Smooth muscle cell (in vitro differentiated cells): ENCODE measurements around the gene DYNC2LI1. TPM values are rescaled to one million over a fixed set of nuclear protein-coding genes. Genes with fewer than 3 reads are reported as not detected.

Experiments
- DNase-seq: peaks from one replicate; lab custom pipeline; 2025; ENCODE audit not compliant: unreplicated experiment; lab: John Stamatoyannopoulos, UW
- H2AFZ ChIP-seq: fragments of 200-600 bp; sonication (generic); 2 replicates; pipeline ENCODE4 v1.6.0; 2016; ENCODE audit warnings: antibody characterized with exemption, low read depth, mild to moderate bottlenecking
- H3F3A ChIP-seq: fragments of 200-600 bp; sonication (generic); 2 replicates; pipeline ENCODE4 v1.6.0; 2017; ENCODE audit warnings: antibody characterized with exemption, low read depth
- H3K27ac ChIP-seq: fragments of 200-600 bp; sonication (generic); 2 replicates; pipeline ENCODE4 v1.5.1; 2016; ENCODE audit warnings: low read depth, mild to moderate bottlenecking
- H3K27me3 ChIP-seq: fragments of 200-600 bp; sonication (generic); 2 replicates; pipeline ENCODE4 v1.6.1; 2016; ENCODE audit warnings: low read depth, mild to moderate bottlenecking
- H3K36me3 ChIP-seq: fragments of 200-600 bp; sonication (generic); 2 replicates; pipeline ENCODE4 v1.5.1; 2016; ENCODE audit warnings: low read depth
- H3K4me1 ChIP-seq: fragments of 200-600 bp; sonication (generic); 2 replicates; pipeline ENCODE4 v1.5.1; 2016; ENCODE audit warnings: low read depth
- H3K4me2 ChIP-seq: fragments of 200-600 bp; sonication (generic); 2 replicates; pipeline ENCODE4 v1.6.0; 2016; ENCODE audit warnings: mild to moderate bottlenecking
- H3K4me3 ChIP-seq: fragments of 200-600 bp; sonication (generic); 2 replicates; pipeline ENCODE4 v1.5.1; 2016; ENCODE audit warnings: mild to moderate bottlenecking
- H3K79me2 ChIP-seq: fragments of 200-600 bp; sonication (generic); 2 replicates; pipeline ENCODE4 v1.6.0; 2016; ENCODE audit warnings: low read depth, mild to moderate bottlenecking
- H3K9ac ChIP-seq: fragments of 200-600 bp; sonication (generic); 2 replicates; pipeline ENCODE4 v1.6.0; 2016; ENCODE audit warnings: low read depth
- H3K9me3 ChIP-seq: fragments of 200-600 bp; sonication (generic); replicated peaks from 2 replicates; pipeline ENCODE4 v1.5.1; 2016; ENCODE audit warnings: low read depth
- H4K20me1 ChIP-seq: fragments of 200-600 bp; sonication (generic); 2 replicates; pipeline ENCODE4 v1.6.0; 2016; ENCODE audit warnings: low read depth
- CTCF ChIP-seq: fragments of 200-600 bp; sonication (generic); IDR thresholded peaks from 2 replicates; pipeline ENCODE4 v1.5.1; 2017; ENCODE audit warnings: borderline replicate concordance, mild to moderate bottlenecking, antibody characterized with exemption; ENCODE audit not compliant: insufficient read depth, poor library complexity, severe bottlenecking
- WGBS: methylation state at CpG from one replicate; pipeline ENCODE4 v1.1.7; 2016; ENCODE audit warnings: low lambda C conversion rate; 5-methylcytosine and 5-hydroxymethylcytosine counted together
- polyA plus RNA-seq: library from polyadenylated mRNA; unstranded; fragments of >200 nt; fragmentation: Nextera tagmentation; extraction: Ambion mirVana; gene quantifications from 2 replicates; pipeline ENCODE4 v1.2.1, GENCODE V29; 2016
- total RNA-seq: library from RNA; depleted of rRNA; stranded (reverse); fragments of >200 nt; gene quantifications from 2 replicates; pipeline ENCODE4 v1.2.3, GENCODE V29; 2014

The DYNC2LI1 gene
- total and polyA plus RNA-seq, 2 experiments from 2014 or later: 22.0 to 46.7 TPM

- no peak overlapping the region for H3K4me2 ChIP-seq
- no peaks in the 10 kb centered on the region for H3K9me3 ChIP-seq
- H3K9ac ChIP-seq: no peak overlapping the region
- no peaks in the 10 kb centered on the region for H4K20me1 ChIP-seq
- H3F3A ChIP-seq: no peaks in the 10 kb centered on the region
- H3K27me3 ChIP-seq: no peaks in the 10 kb centered on the region
- H3K4me3 ChIP-seq: no peak overlapping the region
- no peak overlapping the region for H3K27ac ChIP-seq
- WGBS: 80% methylated on average over 2 of the region's 2 CpGs
- no peak for TF ChIP-seq CTCF
- H3K36me3 ChIP-seq: no peaks in the 10 kb centered on the region
- H2AFZ ChIP-seq: no peak overlapping the region
- no peaks in the 10 kb centered on the region for H3K79me2 ChIP-seq
- no peak for DNase-seq
- no peaks in the 10 kb centered on the region for H3K4me1 ChIP-seq
Observed at GRCh38 chr2:43812947-43813346, 39.1 kb downstream of the DYNC2LI1 start.

- no peaks in the 10 kb centered on the region for H3F3A ChIP-seq
- 86% methylated on average over 3 of the region's 3 CpGs for WGBS
- no peak for TF ChIP-seq CTCF
- no peak overlapping the region for H3K4me3 ChIP-seq
- H4K20me1 ChIP-seq: no peaks in the 10 kb centered on the region
- H3K4me2 ChIP-seq: no peak overlapping the region
- H2AFZ ChIP-seq: no peak overlapping the region
- no peak for DNase-seq
- H3K9me3 ChIP-seq: no peaks in the 10 kb centered on the region
- H3K36me3 ChIP-seq: no peaks in the 10 kb centered on the region
- H3K4me1 ChIP-seq: no peaks in the 10 kb centered on the region
- H3K27me3 ChIP-seq: no peaks in the 10 kb centered on the region
- H3K27ac ChIP-seq: no peak overlapping the region
- H3K79me2 ChIP-seq: no peaks in the 10 kb centered on the region
- no peak overlapping the region for H3K9ac ChIP-seq
Observed at GRCh38 chr2:43814711-43815110, 40.9 kb downstream of the DYNC2LI1 start.

- WGBS: 71% methylated on average over 5 of the region's 5 CpGs
- TF ChIP-seq CTCF: no peak
- Histone ChIP-seq H3K4me1 (no peaks in the 10 kb centered on the region), H3K79me2 (no peaks in the 10 kb centered on the region), H3K9ac (no peak overlapping the region), H3K9me3 (no peaks in the 10 kb centered on the region), H3K4me3 (no peak overlapping the region), H3K27me3 (peaks cover 3% of the 10 kb centered on the region), H2AFZ (no peak overlapping the region), H4K20me1 (no peaks in the 10 kb centered on the region), H3K36me3 (no peaks in the 10 kb centered on the region), H3F3A (no peaks in the 10 kb centered on the region), H3K27ac (no peak overlapping the region), H3K4me2 (no peak overlapping the region)
- no peak for DNase-seq
Observed at GRCh38 chr2:43818761-43819160, 44.9 kb downstream of the DYNC2LI1 start.

GRCh38 chr2:43819491-43820163 lies 45.8 kb downstream of the DYNC2LI1 start:
- peaks cover 3% of the 10 kb centered on the region for H3K27me3 ChIP-seq
- H3K79me2 ChIP-seq: no peaks in the 10 kb centered on the region
- WGBS: 89% methylated on average over 7 of the region's 7 CpGs
- no peaks in the 10 kb centered on the region for H3K4me1 ChIP-seq
- DNase-seq: no peak
- no peak overlapping the region for H2AFZ ChIP-seq
- H3K36me3 ChIP-seq: no peaks in the 10 kb centered on the region
- H3K4me3 ChIP-seq: no peak overlapping the region
- TF ChIP-seq CTCF: no peak
- H4K20me1 ChIP-seq: no peaks in the 10 kb centered on the region
- H3K9me3 ChIP-seq: no peaks in the 10 kb centered on the region
- H3K27ac ChIP-seq: no peak overlapping the region
- no peak overlapping the region for H3K9ac ChIP-seq
- H3K4me2 ChIP-seq: no peak overlapping the region
- H3F3A ChIP-seq: no peaks in the 10 kb centered on the region
